Mammary epithelial cell (primary cell): ENCODE data around the gene CD8B.

Experiments used
- EZH2 ChIP-seq: IDR thresholded peaks from 2 replicates; pipeline ENCODE4 v1.6.1; 2012; ENCODE audit warnings: low read length, inconsistent platforms, borderline replicate concordance
- TF ChIP-seq, protein P1 (sequence below), 2 donors: IDR thresholded peaks in 1 of 2; conservative IDR thresholded peaks in 1 of 2; 2 replicates each; pipeline ENCODE4 v1.5.1; 2011 to 2012; ENCODE audit warnings: inconsistent platforms in 2 of 2, low read length in 2 of 2, mild to moderate bottlenecking in 2 of 2, control low read depth in 1 of 2, low read depth in 1 of 2; ENCODE audit not compliant: insufficient read depth in 1 of 2; ENCODE audit errors: extremely low read depth in 1 of 2

- TF ChIP-seq, protein P1, sequence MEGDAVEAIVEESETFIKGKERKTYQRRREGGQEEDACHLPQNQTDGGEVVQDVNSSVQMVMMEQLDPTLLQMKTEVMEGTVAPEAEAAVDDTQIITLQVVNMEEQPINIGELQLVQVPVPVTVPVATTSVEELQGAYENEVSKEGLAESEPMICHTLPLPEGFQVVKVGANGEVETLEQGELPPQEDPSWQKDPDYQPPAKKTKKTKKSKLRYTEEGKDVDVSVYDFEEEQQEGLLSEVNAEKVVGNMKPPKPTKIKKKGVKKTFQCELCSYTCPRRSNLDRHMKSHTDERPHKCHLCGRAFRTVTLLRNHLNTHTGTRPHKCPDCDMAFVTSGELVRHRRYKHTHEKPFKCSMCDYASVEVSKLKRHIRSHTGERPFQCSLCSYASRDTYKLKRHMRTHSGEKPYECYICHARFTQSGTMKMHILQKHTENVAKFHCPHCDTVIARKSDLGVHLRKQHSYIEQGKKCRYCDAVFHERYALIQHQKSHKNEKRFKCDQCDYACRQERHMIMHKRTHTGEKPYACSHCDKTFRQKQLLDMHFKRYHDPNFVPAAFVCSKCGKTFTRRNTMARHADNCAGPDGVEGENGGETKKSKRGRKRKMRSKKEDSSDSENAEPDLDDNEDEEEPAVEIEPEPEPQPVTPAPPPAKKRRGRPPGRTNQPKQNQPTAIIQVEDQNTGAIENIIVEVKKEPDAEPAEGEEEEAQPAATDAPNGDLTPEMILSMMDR (conservative IDR thresholded peaks at IDR 0.05 in 1 of 2, IDR thresholded peaks at IDR 0.05 in 1 of 2; ENCODE audit: extremely low read depth in 1 of 2, insufficient read depth in 1 of 2, low read depth in 1 of 2, low read length in 2 of 2), result no peak
- no peak for TF ChIP-seq EZH2
Measured at GRCh38 chr2:86782748-86783147, 78.9 kb downstream of the CD8B start.
